ENCODE measurements around the gene DAAM1.
A peak's percentile ranks its signal among the peaks of the same experiment; 100 is the strongest.

DAAM1 gene

DNA sequence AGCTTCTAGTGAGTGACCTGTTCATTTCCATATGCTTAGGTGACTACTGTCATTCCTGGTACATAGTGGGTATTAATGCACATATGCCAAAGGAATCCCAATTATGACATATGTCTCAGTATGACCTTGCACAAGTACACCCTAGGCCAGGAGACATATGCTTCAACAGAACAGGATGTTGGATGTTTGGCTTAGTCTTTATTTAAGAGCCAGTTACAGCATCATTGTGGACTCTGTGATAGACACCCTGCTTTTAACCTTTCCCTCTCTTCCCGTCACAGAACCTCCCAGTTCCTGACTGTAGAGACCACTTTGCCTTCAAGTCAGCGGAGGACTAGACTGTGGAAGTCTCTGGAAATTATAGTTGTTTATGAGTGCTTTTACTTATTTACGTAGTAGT, 72.9 kb downstream of the DAAM1 start:
- no peaks in the 10 kb centered on the region for H3K27me3 ChIP-seq
- H3K4me3 ChIP-seq: no peak overlapping the region
- H3K36me3 ChIP-seq: peaks cover 26% of the 10 kb centered on the region
- H4K20me1 ChIP-seq: 0 out of 2 replicates have a peak, but pooled peaks cover 4% of the 10 kb centered on the region
- H3K4me1 ChIP-seq: peaks cover 4% of the 10 kb centered on the region
- H3K4me2 ChIP-seq: no peak overlapping the region
- H3K9me3 ChIP-seq: no peaks in the 10 kb centered on the region
- H3K27ac ChIP-seq: no peak overlapping the region
- no peak for TF ChIP-seq Cebpa-rat (IDR thresholded peaks at IDR 0.05)
- no peak overlapping the region for H3K9ac ChIP-seq

- Histone ChIP-seq H3K27me3 (no peaks in the 10 kb centered on the region), H3K4me1 (peaks cover 4% of the 10 kb centered on the region), H4K20me1 (no peaks in the 10 kb centered on the region), H3K36me3 (peaks cover 31% of the 10 kb centered on the region), H3K9ac (no peak overlapping the region), H3K4me2 (no peak overlapping the region), H3K4me3 (no peak overlapping the region), H3K27ac (no peak overlapping the region), H3K9me3 (no peaks in the 10 kb centered on the region)
- TF ChIP-seq Cebpa-rat (IDR thresholded peaks at IDR 0.05): no peak
Measured at GRCh38 chr14:59262717-59263454, 74.4 kb downstream of the DAAM1 start.

DNA sequence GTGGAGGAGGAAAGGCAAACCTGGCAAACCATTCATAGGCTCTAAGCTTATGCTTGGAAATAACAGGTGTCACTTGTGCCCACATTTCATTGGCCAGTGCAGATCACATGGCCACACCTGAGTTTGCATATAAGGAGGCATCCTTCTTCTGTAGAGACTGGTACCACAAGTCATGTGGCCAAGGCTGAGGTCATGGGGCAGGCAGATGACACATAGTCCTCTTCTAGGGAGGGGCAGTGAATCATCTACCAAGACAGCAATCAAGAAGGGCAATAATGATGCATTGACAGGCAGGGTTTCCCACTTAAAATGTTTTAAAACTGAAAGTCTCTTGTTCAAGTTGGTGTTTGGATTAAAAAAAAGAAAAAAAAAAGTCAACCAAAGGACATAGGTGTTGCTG, 77.3 kb downstream of the DAAM1 start:
- H3K4me3 ChIP-seq: no peak overlapping the region
- peaks cover 14% of the 10 kb centered on the region for H3K4me1 ChIP-seq
- peaks cover 36% of the 10 kb centered on the region for H3K36me3 ChIP-seq
- no peaks in the 10 kb centered on the region for H3K9me3 ChIP-seq
- no peak overlapping the region for H3K4me2 ChIP-seq
- no peaks in the 10 kb centered on the region for H3K27me3 ChIP-seq
- no peaks in the 10 kb centered on the region for H4K20me1 ChIP-seq
- no peak overlapping the region for H3K27ac ChIP-seq
- H3K9ac ChIP-seq: no peak overlapping the region
- TF ChIP-seq Cebpa-rat (IDR thresholded peaks at IDR 0.05): no peak

DNA sequence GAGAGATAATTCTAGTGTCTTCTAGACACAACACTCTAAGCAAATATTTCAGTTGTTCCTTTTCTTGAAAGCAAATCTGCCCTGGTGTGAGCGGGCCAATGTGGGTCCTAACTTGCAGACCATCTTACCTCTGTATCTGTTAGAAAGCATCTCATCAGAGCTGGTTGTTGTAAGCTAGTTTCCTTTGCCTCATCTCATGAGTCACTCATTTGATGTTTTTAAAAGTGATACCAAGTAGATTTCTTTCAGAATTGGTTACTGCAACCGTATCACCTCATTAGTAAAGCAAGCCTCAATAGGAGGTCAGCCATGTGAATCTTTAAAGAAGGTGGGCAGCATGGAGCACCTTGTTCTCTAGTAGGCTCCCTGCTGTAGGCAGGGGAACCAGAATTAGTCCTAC, 78.6 kb downstream of the DAAM1 start:
- H3K4me3 ChIP-seq: no peak overlapping the region
- H3K27me3 ChIP-seq: no peaks in the 10 kb centered on the region
- no peak overlapping the region for H3K9ac ChIP-seq
- no peaks in the 10 kb centered on the region for H4K20me1 ChIP-seq
- no peak for TF ChIP-seq Cebpa-rat (IDR thresholded peaks at IDR 0.05)
- no peaks in the 10 kb centered on the region for H3K9me3 ChIP-seq
- no peak overlapping the region for H3K27ac ChIP-seq
- no peak overlapping the region for H3K4me2 ChIP-seq
- peaks cover 14% of the 10 kb centered on the region for H3K4me1 ChIP-seq
- peaks cover 36% of the 10 kb centered on the region for H3K36me3 ChIP-seq

- Histone ChIP-seq H3K36me3 (peaks cover 36% of the 10 kb centered on the region), H3K4me1 (peaks cover 14% of the 10 kb centered on the region), H3K4me3 (no peak overlapping the region), H3K9ac (no peak overlapping the region), H3K9me3 (no peaks in the 10 kb centered on the region), H3K27me3 (no peaks in the 10 kb centered on the region), H3K4me2 (no peak overlapping the region), H3K27ac (no peak overlapping the region), H4K20me1 (no peaks in the 10 kb centered on the region)
- no peak for TF ChIP-seq Cebpa-rat (IDR thresholded peaks at IDR 0.05)
Measured at GRCh38 chr14:59268011-59268410, 79.5 kb downstream of the DAAM1 start.

GRCh38 chr14:59268858-59269257, 80.4 kb downstream of the DAAM1 start:
- no peaks in the 10 kb centered on the region for H4K20me1 ChIP-seq
- no peaks in the 10 kb centered on the region for H3K9me3 ChIP-seq
- no peaks in the 10 kb centered on the region for H3K27me3 ChIP-seq
- H3K36me3 ChIP-seq: peaks cover 28% of the 10 kb centered on the region
- no peak overlapping the region for H3K4me3 ChIP-seq
- H3K4me1 ChIP-seq: peaks cover 17% of the 10 kb centered on the region
- no peak overlapping the region for H3K9ac ChIP-seq
- no peak overlapping the region for H3K27ac ChIP-seq
- TF ChIP-seq Cebpa-rat (IDR thresholded peaks at IDR 0.05): no peak
- no peak overlapping the region for H3K4me2 ChIP-seq

- H3K9ac ChIP-seq: no peak overlapping the region
- no peak overlapping the region for H3K27ac ChIP-seq
- H4K20me1 ChIP-seq: no peaks in the 10 kb centered on the region
- H3K4me3 ChIP-seq: no peak overlapping the region
- peaks cover 23% of the 10 kb centered on the region for H3K4me1 ChIP-seq
- no peak for TF ChIP-seq Cebpa-rat (IDR thresholded peaks at IDR 0.05)
- peaks cover 28% of the 10 kb centered on the region for H3K36me3 ChIP-seq
- H3K27me3 ChIP-seq: no peaks in the 10 kb centered on the region
- H3K9me3 ChIP-seq: no peaks in the 10 kb centered on the region
- peak overlapping the region; percentile 48; the same call in 1 of the 2 replicates for H3K4me2 ChIP-seq
Measured at GRCh38 chr14:59269466-59269865, 81.0 kb downstream of the DAAM1 start.

DNA sequence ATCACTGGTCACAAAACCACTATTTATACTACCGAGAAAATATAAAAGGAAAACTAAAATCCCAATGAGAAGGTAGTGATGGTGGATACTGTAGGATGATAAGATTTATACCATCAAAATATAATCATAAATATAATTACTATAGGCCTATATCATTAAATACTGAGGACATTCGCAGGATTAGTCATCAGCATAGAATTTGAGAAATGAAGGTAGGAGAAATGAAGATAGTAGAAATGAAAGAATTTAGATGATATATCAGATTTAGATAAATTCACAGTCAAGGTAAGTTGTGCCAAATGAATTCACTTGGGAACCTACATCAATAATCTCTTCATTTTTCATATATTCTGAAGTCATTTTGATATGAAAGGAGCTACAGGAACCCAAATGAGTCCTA, 82.8 kb downstream of the DAAM1 start:
- Histone ChIP-seq H3K27me3 (no peaks in the 10 kb centered on the region), H3K9me3 (no peaks in the 10 kb centered on the region), H3K27ac (no peak overlapping the region), H3K9ac (no peak overlapping the region), H3K4me2 (no peak overlapping the region), H4K20me1 (no peaks in the 10 kb centered on the region), H3K4me1 (peaks cover 41% of the 10 kb centered on the region), H3K4me3 (no peak overlapping the region), H3K36me3 (peaks cover 10% of the 10 kb centered on the region; the same call in 1 of the 2 replicates)
- TF ChIP-seq Cebpa-rat (IDR thresholded peaks at IDR 0.05): no peak

GRCh38 chr14:59271734-59272133, 83.3 kb downstream of the DAAM1 start:
- H3K9me3 ChIP-seq: no peaks in the 10 kb centered on the region
- no peaks in the 10 kb centered on the region for H4K20me1 ChIP-seq
- no peaks in the 10 kb centered on the region for H3K27me3 ChIP-seq
- peaks cover 6% of the 10 kb centered on the region; the same call in 1 of the 2 replicates for H3K36me3 ChIP-seq
- no peak overlapping the region for H3K4me2 ChIP-seq
- no peak overlapping the region for H3K27ac ChIP-seq
- H3K4me3 ChIP-seq: no peak overlapping the region
- peak; percentile 57; the same call in 1 of the 2 replicates for TF ChIP-seq Cebpa-rat (IDR thresholded peaks at IDR 0.05)
- peaks cover 42% of the 10 kb centered on the region for H3K4me1 ChIP-seq
- no peak overlapping the region for H3K9ac ChIP-seq

DNA sequence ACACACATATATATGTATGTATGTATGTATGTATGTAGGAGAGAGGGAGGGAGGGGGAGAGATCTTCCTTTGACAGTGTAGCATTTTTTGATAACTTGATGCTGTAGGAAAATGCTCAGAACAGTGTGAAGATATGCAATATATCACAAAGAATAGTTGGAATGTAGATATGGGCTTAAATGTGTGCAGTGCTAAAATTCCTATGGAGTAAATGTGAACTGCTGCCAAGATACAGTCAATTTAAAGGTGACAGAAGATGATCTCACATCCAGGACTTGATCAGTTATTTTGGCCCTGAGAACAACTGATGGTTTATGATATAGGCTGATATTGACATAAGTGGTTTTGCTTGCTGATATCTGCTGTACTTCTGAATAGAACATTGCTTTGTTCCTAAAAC, 84.2 kb downstream of the DAAM1 start:
- Histone ChIP-seq H3K4me2 (no peak overlapping the region), H4K20me1 (no peaks in the 10 kb centered on the region), H3K4me3 (no peak overlapping the region), H3K27me3 (no peaks in the 10 kb centered on the region), H3K27ac (no peak overlapping the region), H3K4me1 (peaks cover 42% of the 10 kb centered on the region), H3K36me3 (peaks cover 6% of the 10 kb centered on the region; the same call in 1 of the 2 replicates), H3K9ac (no peak overlapping the region), H3K9me3 (no peaks in the 10 kb centered on the region)
- no peak for TF ChIP-seq Cebpa-rat (IDR thresholded peaks at IDR 0.05)
